CD4-positive, alpha-beta T cell treated with Interleukin-12 subunit alpha and Interleukin-12 subunit beta, for 1 hour (primary cell): ENCODE measurements around the gene SMIM12.

ENCODE experiments used
- DNase-seq: peaks from one replicate; pipeline ENCODE4 v3.0.0-alpha.2; 2020

Gene SMIM12, protein sequence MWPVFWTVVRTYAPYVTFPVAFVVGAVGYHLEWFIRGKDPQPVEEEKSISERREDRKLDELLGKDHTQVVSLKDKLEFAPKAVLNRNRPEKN

DNA sequence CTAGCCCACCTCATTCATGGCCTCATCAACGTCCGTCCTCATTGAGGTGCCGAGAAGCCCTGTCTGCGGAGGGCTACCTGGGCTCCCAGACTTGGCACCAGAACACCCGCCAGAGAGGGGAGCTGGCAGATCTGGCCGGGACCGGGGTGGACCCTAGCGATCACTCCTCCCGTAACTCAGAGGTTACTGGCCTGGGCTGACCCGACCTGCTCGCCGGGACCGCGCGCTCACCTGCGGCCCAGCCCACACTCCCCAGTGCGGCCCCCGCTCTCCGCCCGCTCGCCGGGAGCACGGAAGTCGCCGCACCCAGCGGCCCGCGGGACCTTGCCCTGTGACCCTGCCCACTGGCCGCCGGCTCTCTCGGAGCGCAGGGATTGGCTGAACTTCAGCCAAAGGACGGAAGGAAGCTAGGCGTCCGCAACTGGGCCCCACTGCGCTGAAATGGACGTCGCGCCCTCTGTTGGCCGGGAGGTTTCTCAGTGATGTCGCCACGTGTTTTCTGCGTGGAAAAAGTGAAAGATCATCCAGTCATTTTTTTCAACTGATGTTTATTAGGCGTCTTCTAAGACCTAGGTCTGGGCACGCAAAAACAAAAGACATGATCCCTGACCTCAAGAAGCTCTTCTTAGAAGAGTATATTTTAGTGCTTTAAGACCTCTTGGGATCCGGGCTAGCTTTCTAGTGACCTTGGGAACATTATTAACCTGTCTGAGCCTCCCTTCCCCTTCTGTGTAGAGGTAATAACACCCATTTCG, at the start of gene SMIM12:
TSS of gene SMIM12 (minus strand) at position 304 of the 755 bp plus-strand sequence. CDS start 3,772 bp downstream, outside the sequence.
- peak; percentile 92 for DNase-seq

DNA sequence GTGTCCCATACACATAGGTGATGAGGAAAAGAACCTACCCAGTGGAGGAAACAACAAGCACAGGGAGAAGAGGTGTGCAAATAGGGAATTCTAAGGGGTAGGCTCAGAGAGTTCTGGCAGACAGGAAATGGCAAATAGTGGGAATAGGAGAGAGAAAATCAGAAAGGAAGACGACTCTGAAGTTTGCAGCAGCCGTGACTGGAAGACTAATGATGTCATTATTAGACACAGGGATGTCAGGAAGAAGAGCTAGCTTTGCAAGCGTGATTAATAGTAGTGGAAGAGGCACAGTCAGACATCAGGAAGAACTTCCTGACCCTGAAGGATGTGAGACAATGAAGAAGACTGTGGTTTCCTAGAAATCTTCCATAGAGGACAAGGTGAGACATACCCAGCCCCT, 48.8 kb upstream of the SMIM12 start:
- no peak for DNase-seq

DNA sequence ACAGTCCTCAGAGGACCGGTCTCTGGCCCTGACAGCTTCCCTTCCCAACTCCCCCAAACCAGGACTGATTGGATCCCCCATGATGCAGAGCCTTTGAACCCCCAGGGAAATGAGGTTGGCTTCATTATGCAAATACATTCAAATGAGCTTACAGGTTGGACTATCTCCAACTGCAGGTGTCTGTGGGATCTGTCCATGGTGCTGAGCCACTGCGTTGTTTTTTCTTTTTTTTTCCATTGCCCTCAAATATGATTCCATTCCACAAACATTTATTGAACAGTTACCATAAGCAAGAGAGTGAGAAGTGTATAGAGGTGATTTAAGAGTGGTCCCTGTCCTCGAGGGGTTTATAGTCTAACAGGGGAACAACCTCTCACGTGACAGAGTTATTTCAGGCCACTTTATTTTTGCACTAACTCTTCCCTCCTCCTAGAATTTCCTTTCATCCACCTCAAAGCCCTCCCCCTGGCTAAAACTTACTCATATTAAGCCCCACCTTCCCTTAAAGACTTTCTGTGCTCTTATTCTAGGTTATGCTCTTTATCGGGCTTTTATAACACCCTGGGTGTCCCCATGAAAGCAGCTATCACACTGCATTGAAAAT, 48.0 kb upstream of the SMIM12 start:
- DNase-seq: no peak

DNA sequence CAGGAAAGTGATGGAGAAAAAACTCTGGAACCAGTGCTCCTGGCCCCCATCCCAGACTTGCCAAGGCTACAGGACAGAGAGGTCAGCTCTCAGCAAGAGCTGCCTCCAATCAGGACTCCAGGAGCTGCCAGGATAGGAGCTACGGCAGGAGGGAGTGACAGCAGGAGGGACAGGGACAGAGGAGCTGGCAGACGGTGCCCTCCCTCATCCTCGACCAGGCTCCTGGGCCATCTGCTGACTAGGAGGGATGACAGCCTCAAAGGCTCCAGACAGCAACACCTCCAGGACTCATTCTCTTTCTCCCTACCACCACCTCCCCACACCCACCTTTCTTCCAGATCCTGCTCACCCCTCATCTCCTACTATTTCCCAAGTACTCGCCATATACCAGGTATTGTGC, 47.2 kb upstream of the SMIM12 start:
- DNase-seq: no peak

DNA sequence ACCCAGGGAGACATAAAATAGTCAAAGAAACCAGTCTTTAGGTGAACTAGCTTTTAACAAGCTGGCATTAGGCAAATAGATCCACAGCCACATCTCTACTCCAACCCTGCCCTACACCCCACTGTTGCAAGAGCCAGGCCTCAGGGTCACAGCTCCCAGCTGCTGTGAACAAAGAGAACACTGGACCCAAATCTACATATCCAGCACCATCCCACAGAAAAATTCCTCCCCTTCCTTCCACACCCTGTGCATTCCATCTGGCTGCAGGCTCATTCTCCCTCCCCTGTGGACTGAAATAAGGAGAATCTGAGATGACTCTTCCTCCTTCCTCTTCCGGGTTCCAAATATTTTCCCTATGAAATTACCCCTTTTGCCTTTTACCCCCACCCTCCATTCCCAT, 46.7 kb upstream of the SMIM12 start:
- DNase-seq: no peak

DNA sequence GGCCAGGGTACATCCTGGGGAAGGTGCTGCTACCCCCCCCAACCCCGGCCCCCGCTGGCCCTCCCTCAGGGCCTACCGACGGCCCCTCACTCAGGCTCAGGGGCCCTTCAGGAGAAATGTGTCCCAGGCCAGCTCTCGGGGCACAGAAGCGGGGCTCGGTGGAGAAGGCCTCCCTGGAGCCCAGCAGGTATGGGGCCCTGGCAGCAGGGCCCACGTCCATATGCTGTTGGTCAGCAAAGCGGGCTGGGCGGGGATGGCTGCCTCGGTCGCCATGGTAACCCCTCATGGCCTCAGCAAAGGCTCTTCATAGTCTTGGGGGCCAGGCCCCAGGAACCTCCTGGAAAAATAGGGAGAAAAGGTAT, 45.5 kb upstream of the SMIM12 start:
- no peak for DNase-seq

DNA sequence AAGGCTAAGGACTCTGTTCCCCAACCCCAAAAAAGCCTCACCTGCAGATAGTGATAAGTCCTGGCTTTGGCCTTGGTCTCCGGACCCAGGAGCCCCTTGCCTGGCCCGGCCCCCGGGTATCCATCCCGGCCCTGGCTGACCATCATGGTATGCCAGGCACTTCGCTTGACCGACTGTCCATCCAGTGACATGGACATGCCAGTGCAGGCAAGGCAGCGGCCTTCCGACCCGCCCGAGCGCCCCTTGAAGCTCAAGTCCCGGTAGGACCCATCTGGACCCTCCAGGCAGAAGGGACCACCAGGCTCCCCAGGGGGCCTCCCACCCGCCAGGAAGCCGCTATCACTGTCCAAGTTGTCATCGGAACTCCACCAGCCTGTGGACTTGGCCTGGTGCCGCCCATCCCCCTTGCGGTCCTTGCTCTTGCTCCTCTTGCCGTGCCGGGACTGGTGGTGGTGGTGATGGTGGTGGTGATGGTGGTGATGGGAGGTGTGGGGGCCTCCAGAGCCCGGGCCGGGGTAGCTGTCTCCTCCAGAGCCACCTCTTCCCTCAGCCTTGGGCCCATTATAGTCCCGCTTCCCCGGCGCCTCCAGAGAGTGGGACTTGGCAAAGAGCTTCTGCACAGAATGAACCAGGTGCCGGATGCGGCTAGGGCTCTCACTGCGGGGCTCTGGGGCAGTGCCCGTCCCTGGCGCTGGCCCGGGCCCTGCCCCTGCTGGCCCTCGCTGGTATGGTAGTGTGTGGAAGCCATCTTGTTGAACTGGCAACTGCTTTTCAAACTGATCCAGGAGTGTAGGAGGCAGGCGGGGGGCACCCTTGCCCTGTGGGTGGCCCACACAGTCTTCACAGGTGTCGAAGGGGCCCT, 44.9 kb upstream of the SMIM12 start:
- DNase-seq: no peak

DNA sequence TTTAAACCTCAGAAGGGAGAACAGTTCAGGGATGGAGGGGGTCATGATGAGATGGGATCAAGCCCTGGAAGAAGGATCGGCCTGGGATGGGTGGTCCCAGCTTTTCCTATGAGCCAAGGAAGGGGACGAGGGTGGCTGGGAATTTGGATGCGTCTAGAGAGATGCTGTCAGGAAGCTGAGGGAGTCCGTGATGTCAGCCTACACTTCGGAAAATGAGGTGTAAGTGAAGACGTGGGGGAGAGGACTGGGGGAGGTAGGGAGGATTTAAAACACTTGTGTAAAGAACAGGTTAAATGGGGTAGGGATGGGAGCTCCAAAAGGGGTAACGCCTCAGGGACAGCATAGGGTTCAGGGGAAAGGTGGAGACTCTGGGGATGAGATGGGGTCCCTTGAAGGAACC, 42.4 kb upstream of the SMIM12 start:
- no peak for DNase-seq

DNA sequence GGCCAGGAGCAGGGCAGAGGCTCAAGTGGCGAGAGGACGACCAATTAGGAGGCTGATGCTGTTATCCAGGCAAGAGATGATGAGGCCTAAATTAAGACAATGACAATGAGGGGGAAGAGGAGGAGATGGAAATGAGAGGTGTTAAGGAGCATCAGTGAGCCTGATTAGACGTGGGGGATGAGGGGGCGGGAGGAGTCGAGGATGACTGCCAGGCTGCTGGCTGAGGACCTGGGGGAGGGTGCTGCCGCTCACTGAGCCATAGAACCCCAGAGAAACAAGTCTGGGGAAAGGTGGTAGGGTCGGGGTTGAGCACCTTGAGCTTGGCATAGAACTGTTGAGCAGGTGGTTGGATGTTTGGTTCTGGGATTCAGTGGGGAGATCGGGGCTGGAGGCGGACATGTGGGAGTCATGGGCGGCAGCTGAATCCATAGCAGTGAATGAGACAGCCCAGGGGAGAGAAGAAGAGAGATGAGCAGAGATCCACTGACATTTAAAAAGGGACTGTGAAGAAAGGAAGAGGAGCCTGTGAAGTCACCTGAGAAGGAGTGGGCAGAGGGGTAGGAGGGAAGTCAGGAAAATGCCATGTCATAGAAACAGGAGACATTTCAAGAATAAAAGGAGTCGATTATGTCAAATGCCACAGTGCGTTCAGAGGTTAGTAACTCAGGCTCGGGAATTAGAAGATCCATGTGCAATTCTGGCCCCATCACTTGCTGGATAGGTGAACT, 41.4 kb upstream of the SMIM12 start:
- DNase-seq: no peak

DNA sequence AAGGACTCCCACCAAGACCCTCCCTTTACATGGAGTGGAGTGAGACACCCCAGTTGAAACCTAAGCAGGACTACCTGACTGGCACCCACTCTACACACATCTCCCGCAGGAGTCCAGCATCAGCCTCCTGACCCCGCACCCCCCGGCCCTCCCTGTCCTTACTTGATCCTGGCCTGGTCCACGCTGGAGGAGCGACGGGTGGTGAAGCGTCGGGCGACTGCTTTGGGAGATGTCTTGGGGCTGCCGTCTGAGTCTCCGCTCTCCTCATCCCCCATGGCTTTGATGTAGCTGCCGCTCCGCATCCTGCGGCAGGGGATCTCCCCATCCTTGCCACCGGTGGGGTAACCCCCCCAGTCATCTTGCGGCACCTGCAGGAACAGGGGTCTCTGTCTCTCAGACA, 40.4 kb upstream of the SMIM12 start:
- no peak for DNase-seq

DNA sequence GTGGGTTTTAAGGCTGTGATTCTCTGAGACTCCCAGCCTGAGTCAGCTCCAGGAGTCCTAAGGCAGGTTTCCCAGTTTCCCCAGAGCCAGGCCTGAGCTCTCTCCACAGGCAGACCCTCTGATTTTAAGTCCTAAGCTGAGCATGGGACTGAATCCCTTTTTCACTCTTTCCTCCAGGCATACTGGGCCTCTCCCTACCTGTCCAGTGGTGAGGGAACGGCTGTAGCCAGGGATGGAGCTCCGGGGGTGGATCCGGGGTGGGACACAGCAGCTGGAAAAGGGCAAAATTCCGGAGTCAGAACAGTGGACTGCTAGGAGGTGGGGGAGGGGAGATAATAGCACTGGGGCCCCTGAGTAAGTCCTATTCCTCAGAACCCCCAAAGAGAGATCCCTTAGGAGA, 39.9 kb upstream of the SMIM12 start:
- DNase-seq: no peak

DNA sequence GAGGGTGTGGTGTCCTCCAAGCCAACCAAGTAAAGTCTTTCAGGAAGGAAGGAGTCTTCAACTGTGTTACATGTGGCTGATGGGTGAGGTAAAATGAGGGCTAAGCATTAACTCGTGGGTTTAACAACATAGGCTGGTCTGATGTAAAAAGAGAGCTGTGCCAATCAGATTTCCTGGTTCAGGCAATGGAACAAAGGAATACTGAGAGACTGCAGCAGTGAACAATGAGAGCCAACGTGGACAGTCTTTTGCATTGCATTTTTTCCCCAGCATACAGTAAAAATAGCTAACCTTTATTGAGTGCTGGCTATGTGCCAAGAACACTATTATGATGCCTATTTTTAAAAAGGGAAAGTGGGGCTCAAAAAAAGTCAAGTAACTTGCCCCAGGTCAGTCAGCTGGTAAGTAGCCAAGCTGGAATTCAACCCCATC, 38.8 kb upstream of the SMIM12 start:
- DNase-seq: no peak

DNA sequence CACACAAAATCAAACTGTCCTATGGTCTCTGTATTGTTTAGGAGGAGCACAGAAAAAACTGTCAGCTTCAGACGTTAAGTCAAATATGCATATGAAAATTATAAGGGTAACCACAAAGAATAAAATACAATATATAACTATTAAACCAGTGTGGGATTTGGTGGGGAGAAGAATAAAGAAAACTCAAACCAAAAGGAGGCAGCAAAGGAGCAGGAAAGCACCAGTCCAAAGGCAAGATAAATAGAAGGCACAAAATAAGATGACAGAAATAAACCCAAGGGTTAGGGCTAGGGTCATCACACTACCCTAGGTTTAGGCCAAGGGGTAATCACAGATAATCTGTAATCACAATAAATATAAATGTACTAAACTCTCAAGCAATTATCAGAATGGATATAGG, 37.1 kb upstream of the SMIM12 start:
- no peak for DNase-seq

DNA sequence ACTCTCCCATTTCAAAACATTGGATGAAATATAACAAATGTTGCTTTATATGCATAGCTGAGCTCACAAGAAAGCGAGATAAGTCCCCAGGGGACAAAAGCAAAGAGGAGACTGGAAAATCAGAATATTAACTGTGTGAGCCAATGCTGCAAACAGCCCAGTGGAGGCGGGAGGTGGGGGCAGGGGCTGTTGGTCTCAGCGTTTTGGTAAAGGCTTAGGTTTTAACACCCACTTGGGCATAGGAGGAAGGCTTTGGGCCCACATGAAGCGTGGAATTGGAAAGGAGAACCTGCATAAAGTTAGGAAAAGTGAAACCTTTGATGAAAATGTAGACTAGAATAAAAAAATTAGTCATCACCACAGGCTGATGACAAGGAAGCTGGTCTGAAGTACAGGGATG, 30.2 kb upstream of the SMIM12 start:
- DNase-seq: no peak

DNA sequence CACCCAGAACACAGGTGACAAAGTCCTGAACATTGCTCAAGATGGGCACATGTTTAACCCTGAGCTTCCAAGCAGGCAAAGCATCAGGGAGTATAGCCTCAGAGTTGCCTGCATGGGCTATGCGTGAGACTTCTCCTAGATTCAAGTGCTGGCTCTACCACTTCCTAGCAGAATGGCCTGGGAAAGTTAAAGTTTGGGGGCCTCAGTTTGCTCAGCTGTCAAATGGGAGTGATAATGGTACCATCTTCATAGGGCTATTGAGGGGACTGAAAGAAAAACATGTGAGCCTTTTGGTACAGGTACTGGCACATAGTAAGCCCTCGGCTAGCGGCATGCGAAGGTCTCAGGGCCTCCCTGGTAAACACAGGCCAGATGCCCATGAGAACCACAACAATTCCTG, 28.0 kb upstream of the SMIM12 start:
- DNase-seq: no peak

DNA sequence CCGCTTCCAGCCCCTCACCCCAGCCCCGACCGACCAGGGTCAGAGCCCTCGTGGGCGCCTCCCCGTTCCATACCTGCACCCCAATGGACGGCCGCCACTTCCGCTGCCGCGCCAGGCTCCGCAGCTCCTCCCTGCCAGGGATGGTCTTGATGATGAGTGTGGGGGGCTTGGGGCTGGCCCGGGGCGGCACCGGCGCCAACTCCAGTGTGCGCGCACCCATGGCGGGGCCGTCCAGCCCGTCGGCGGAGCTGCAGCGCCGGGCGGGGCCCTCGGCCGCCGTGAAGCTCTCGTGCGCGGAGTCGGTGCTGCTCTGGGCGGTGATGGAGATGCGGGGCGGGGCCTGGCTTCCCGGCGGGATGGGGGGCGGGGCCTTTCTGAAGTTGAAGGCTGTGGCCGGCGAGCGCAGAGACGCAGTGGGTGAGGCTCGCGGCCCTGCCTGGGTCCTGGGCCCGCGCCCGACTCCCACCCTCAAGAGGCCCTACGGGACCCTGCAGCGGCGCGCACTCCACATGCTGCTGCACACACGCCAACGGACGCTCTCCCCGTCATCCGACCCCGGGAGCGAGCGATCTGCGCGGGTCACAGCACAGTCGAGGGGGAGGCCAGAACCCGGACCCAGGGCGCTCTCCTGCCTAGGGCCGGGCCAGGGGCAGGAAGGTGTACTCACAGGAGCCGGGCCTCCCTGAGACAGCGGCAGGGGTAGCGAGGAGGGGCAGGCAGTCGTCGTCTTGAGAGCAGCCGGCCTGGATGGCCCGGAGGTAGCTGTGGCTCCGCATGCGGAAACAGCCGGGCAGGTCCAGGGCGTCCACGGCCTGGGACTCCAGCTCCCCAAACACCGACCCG, 26.1 kb upstream of the SMIM12 start:
- DNase-seq: peak; percentile 48

DNA sequence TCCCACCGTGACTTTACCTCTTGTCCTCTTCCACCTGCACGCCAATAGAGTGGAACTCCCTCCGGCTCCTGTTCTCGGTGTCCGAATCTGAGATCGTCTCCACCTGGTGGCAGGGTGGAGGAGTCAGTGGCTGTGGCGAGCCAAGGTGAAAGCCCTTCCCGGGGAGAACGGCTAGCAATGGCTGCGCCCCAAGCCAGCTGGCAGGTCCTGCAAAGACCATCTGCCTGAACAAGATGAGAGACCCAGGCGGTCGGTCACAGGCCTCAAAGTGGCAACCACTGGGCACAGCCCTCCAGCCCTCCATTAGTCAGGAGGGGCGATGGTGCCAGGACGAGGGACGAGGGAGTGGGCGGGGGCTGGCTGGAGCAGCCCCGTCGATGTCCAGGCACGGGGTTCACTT, 25.4 kb upstream of the SMIM12 start:
- DNase-seq: no peak

DNA sequence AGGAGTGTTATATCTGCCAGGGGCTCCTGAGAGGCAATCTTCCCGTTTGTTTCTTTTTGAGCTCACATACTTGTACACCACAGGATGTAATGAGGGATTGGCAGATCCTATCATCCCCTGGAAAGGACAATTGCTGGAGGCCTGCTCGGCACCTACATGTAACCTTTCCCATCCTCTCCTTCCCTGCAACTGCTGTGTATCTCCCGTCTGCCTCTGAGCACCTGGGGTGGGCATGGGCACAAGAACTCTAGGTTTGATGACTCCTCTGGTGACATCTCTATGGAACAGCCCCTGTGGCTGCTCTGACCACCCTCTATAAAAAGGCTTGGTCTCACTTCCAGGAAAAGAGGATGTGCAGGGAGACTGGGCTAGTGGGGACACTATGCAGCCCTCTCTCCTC, 25.0 kb upstream of the SMIM12 start:
- DNase-seq: no peak

DNA sequence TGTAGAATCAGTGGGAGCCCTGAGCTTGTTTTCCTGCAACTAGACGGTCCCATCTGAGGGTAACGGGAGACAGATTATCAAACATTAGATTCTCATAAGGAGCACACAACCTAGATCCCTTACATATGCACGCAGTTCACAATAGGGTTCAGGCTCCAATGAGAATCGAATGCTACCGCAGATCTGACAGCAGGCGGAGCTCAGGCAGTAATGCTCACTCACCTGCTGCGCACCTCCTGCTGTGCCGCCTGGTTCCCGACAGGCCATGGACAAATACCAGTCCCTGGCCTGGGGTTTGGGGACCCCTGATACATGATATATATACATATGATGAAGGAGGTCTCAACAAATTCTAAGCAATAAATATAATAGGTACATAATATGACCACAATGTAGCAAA, 19.7 kb upstream of the SMIM12 start:
- DNase-seq: no peak

DNA sequence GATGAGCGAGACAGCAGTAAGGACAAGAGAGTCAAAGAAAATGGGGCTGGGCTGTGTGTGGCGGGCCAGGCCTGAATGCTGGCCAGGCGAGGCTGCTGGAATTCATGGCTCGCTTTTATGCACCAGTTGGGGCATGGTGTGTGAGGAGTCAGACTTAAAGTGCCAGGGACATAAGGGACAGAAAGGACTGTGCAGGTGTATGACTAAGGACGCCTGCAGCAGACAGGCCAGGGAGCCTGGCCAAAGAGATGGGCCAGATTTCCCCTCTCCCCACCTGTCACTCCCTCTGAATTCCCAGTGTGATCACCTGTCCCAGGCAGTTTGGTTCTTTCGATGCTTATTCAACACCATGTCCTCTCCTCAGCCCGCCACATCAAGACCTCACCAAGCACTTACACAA, 16.9 kb upstream of the SMIM12 start:
- DNase-seq: no peak

DNA sequence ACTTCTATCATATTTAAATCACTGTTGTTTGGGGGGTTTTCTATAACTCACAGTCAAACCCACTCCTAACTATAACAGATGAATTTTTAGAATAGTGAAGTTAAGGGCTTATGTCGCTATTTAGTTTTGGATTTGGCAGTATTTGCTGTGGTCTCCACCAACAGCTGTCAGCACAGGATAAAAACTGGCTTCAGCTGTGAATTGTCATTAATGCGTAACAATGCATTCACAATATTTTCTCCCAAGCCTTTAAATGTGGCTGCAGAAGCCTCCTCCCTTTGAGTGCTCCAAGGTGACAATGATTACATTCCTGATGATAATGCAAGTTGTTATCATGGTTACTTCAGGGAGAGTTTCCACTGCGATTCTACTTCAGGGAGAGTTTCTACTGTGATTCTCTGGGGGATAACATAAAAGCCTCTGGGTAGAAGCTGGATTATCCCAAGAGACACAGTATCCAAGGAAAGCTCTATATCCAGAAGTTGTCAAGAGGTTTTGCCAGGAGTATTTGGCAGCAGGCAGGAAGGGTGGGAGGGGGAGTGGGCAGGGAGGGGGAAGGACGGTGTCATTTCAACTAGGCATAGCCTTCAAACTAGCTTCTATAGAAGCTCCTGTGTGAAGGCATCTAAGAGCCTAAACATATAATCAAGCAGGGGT, 14.9 kb upstream of the SMIM12 start:
- DNase-seq: no peak

DNA sequence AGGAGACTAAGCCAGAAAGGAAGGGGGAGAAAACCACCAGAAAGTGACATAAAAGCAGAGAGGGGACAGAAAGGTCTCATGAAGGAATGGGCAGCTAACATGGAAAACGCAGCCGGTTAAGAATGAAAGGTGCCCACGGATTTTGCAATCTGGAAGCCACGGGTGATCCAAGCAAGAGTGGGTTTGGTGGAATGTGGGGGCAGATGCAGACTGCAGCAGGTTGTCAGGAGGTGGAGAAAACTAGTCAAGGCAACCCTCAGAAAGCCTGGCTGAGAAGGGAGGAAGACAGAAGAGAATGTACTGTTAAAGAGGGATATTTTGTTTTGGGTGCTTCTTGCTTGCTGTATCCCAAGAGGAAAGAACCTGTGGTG, 12.6 kb upstream of the SMIM12 start:
- DNase-seq: no peak
